Measurements from ENCODE around the gene MTERF4.

The MTERF4 gene

DNA sequence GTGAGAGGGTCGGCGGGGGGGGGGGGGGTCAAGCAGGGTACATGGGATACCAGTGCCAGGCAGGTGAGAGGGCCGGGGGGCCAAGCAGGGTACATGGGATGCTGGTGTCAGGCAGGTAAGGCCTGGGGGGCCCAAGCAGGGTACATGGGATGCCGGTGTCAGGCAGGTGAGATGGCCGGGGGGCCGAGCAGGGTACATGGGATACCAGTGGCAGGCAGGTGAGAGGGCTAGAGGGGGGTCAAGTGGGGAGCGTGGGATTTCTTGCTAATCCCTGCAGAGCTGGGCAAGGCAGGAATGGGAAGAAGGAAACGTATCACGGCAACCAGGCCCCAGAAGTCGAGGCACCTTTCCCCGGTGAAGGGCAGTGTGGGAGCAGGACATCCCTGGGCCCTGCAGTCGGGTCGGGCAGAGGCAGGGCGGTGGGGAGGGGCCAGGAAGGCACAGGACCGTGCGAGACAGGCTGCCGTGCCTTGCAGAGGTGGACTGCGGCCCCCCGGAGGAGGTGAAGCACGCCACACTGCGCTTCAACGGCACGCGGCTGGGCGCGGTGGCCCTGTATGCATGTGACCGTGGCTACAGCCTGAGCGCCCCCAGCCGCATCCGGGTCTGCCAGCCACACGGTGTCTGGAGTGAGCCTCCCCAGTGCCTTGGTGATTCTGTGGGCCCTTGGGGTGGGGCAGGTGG lies 49.3 kb downstream of the MTERF4 start:
- peaks cover 2% of the 10 kb centered on the region for H3K4me1 Mint-ChIP-seq (ENCODE audit: low read depth)
- H3K9me3 Mint-ChIP-seq, result no peaks in the 10 kb centered on the region
- H3K27me3 Mint-ChIP-seq, result no peaks in the 10 kb centered on the region
- no peak overlapping the region for H3K4me3 Mint-ChIP-seq
- H3K36me3 Mint-ChIP-seq (ENCODE audit: low read depth), result peaks cover 4% of the 10 kb centered on the region
- no peak for DNase-seq
- H3K27ac Mint-ChIP-seq, result no peak overlapping the region

DNA sequence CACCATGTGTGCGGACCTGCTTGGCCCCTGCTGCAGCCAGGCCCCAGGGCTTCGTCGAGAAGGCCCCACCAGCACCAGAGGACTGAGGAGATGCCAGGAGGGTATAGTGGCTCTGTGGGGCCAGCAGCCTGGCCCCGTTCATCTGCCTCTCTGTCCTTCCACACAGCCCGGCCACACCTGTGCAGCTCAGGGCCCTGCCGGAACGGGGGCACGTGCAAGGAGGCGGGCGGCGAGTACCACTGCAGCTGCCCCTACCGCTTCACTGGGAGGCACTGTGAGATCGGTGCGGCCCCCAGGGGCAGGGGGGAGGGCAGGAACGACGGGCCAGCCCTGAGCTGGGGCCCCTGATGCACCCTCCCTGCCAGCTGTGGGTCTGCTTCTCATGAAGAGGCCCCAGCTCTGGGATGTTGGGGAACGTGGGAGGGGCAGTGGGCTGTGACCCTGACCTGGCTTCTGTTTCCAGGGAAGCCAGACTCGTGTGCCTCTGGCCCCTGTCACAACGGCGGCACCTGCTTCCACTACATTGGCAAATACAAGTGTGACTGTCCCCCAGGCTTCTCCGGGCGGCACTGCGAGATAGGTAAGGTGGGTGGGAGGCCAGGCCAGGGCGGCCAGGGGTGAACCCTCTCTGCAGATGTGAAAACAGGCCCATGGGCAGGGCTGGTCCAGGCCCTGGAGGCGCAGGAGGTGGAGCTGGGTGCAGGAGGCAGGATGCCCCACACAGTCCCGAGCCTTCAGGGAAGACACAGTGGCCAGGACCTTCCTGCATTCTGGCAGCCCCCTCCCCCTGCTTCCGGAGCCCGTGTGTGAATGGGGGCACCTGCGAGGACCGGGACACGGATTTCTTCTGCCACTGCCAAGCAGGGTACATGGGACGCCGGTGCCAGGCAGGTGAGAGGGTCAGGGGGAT lies 50.3 kb downstream of the MTERF4 start:
- peaks cover 4% of the 10 kb centered on the region for H3K36me3 Mint-ChIP-seq (ENCODE audit: low read depth)
- no peaks in the 10 kb centered on the region for H3K4me1 Mint-ChIP-seq (ENCODE audit: low read depth)
- no peaks in the 10 kb centered on the region for H3K27me3 Mint-ChIP-seq
- no peaks in the 10 kb centered on the region for H3K9me3 Mint-ChIP-seq
- DNase-seq, result no peak
- H3K27ac Mint-ChIP-seq, result no peak overlapping the region
- H3K4me3 Mint-ChIP-seq, result no peak overlapping the region

DNA sequence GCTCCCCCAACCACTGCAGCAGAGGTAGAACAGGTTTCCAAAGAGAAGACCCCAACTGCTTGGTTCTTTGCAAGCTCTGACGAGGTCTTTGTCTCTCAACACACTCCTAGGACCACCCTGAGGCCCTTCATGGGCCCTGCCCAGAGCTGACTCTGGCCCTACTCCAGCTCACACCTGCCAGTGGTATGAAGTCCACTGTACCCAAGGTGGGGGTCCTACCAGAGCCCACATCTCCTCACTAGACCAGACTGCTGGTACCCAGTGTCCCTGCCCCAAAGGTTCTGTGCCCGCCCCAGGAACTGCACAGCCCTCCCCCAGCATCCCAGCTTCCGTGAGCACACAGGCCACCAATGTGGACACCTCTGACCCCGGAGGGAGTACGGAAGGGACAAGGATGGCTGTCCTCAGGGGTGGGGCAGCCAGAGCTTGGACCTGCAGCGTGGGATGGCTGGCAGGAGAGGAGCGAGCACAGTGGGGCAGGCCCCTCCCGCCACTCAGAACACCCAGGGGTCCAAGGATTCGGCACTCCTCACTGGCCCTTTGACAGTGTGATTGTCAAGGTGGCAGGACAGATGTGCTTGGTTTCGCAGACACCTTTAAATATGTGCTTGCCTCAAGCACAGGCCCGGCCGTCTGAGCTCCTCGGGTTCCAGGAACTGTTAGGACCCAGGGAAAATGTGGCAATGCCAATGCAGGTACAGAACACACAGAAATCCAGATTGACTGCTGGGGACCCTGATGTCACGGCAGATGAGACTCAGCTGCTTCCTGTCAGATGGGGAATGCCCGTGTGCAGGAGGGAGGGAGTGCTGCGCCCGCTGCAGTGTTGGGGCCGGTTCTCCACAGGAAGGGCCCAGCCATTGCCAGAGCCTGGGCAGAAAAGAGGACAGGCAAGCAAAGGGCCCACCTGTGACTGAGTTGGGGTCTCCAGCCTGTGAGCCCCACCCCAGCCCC lies 51.2 kb downstream of the MTERF4 start:
- Mint-ChIP-seq H3K4me3 (no peak overlapping the region), H3K27me3 (no peaks in the 10 kb centered on the region), H3K27ac (no peak overlapping the region), H3K36me3 (ENCODE audit: low read depth) (peaks cover 4% of the 10 kb centered on the region), H3K4me1 (ENCODE audit: low read depth) (no peaks in the 10 kb centered on the region), H3K9me3 (peaks cover 3% of the 10 kb centered on the region)
- no peak for DNase-seq

DNA sequence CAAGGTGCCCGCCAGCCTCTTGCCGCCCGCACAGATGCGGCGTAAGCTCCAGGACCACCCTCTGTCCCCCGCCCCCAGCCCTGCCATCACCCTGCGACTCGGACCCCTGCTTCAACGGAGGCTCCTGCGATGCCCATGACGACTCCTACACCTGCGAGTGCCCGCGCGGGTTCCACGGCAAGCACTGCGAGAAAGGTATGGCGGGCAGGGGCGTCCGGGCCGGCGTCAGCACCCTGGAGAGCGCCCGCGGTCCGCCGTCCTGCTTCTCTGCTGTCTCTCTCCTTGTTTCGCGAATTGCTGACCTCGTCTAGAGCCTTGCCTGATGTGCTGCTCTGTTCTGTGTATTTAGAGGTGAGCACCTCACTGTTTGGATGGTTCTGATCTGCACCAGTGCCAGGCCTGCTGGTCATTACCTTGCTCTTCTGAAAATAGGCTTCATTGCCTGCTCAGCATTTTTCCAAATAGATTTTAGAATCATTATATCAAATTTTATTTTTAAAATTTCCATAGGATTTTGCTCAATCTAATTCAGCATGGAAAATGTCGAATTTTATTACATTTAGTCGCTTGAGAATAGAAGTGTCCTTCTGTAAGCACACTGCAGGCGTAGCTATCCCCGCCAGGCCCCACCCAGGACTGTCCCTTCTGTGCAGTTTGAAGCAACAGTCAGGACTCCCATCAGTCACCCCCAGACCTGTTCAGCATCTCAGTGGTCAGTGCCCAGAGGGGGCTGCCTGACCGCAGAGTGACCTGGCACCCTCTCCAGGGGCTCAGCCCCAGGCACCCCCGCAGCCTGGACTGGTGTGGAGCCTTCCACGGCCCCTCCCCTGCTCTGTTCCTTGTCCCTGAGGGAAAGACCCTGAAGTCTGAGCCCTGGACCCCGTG lies 52.1 kb downstream of the MTERF4 start:
- H3K36me3 Mint-ChIP-seq (ENCODE audit: low read depth), result peaks cover 7% of the 10 kb centered on the region
- DNase-seq, result no peak
- no peak overlapping the region for H3K27ac Mint-ChIP-seq
- peaks cover 8% of the 10 kb centered on the region for H3K9me3 Mint-ChIP-seq
- no peak overlapping the region for H3K4me3 Mint-ChIP-seq
- H3K27me3 Mint-ChIP-seq, result no peaks in the 10 kb centered on the region
- no peaks in the 10 kb centered on the region for H3K4me1 Mint-ChIP-seq (ENCODE audit: low read depth)

DNA sequence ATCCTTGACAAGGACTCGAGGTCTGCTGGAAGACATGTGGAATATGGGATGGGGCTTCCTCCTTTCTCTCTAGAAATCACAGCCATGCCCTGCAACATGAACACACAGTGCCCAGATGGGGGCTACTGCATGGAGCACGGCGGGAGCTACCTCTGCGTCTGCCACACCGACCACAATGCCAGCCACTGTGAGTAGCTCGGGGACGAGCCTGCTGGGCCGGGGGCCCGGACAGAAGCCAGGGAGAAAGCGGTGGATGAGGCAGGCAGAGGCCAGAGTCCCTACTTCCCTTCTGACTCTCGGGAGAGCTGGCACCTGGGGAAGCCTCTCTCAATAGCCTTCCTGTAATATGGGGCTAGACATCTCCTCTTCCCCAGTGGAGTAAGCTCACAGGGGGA lies 53.1 kb downstream of the MTERF4 start:
- peaks cover 10% of the 10 kb centered on the region for H3K9me3 Mint-ChIP-seq
- no peak for DNase-seq
- peaks cover 9% of the 10 kb centered on the region for H3K36me3 Mint-ChIP-seq (ENCODE audit: low read depth)
- no peak overlapping the region for H3K4me3 Mint-ChIP-seq
- no peaks in the 10 kb centered on the region for H3K4me1 Mint-ChIP-seq (ENCODE audit: low read depth)
- no peak overlapping the region for H3K27ac Mint-ChIP-seq
- no peaks in the 10 kb centered on the region for H3K27me3 Mint-ChIP-seq

DNA sequence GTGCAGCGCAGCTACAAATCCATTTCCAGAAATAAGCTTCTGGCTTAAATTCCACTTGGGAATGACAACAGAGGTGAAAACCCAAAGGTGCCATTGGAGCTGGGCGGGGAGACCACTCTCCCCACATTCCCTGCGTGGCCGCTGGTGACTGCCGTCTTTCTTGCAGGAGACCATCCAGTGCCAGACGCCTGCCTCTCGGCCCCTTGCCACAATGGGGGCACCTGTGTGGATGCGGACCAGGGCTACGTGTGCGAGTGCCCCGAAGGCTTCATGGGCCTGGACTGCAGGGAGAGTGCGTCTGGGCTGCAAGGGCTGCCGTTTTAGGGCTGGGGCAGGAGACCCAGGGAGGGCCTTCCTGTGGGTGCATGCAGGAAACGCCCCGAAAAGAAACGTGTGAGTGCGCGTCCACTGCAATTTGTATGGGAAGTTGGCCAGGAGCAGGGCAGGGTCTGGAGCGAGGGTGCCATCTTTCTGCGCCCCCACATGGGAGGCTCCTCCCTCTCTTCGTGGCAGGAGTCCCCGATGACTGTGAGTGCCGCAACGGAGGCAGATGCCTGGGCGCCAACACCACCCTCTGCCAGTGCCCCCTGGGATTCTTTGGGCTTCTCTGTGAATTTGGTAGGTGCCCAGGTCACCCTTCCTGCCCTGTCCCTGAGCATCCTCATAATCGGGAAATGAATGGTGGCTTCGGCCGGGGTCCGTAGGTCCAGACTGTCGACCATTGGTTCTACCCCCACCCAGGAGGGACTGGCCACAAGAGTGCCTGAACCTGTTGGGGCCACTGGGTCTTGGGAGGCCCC lies 53.7 kb downstream of the MTERF4 start:
- H3K27ac Mint-ChIP-seq, result no peak overlapping the region
- H3K9me3 Mint-ChIP-seq, result peaks cover 10% of the 10 kb centered on the region

DNA sequence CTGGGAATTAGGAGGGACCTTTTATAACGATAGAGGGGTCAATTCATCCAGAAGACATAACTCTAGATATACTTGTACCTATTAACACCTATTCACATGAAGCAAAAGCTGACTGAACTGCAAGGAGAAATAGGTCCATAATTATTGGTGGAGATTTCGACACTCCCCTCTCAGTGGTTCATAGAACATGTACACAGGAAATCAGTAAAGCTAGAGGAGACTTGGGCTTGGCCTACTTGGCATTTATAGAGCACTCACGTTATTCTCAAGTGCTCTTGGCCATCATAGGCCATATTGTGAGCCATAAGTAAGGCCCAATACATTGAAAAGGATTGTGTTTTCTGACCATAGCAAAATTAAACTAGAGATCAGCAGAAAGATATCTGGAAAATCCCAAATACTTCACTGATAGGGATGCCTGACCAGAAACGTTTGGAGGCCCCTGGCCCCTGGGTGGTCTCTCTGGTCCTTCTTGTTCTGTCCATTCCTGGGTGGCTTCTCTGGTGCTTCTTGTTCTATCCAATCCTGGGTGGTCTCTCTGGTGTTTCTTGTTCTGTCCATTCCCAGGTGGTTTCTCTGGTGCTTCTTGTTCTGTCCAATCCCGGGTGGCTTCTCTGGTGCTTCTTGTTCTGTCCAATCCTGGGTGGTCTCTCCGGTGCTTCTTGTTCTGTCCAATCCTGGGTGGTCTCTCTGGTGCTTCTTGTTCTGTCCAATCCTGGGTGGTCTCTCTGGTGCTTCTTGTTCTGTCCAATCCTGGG lies 54.7 kb downstream of the MTERF4 start:
- H3K9me3 Mint-ChIP-seq, result peaks cover 10% of the 10 kb centered on the region
- H3K4me1 Mint-ChIP-seq (ENCODE audit: low read depth), result no peaks in the 10 kb centered on the region
- no peak for DNase-seq
- no peak overlapping the region for H3K4me3 Mint-ChIP-seq
- H3K36me3 Mint-ChIP-seq (ENCODE audit: low read depth), result peaks cover 10% of the 10 kb centered on the region
- no peak overlapping the region for H3K27ac Mint-ChIP-seq
- no peaks in the 10 kb centered on the region for H3K27me3 Mint-ChIP-seq

More for the DNA sequence above, 53.7 kb downstream of the MTERF4 start:
- no peaks in the 10 kb centered on the region for H3K4me1 Mint-ChIP-seq (ENCODE audit: low read depth)
- peaks cover 10% of the 10 kb centered on the region for H3K36me3 Mint-ChIP-seq (ENCODE audit: low read depth)
- no peak for DNase-seq
- H3K27me3 Mint-ChIP-seq, result no peaks in the 10 kb centered on the region
- H3K4me3 Mint-ChIP-seq, result no peak overlapping the region
